ENCODE measurements around the gene SNX24.

GRCh38 chr5:122831984-122832383 lies 13.4 kb upstream of the SNX24 start:
- TF ChIP-seq, protein P1, sequence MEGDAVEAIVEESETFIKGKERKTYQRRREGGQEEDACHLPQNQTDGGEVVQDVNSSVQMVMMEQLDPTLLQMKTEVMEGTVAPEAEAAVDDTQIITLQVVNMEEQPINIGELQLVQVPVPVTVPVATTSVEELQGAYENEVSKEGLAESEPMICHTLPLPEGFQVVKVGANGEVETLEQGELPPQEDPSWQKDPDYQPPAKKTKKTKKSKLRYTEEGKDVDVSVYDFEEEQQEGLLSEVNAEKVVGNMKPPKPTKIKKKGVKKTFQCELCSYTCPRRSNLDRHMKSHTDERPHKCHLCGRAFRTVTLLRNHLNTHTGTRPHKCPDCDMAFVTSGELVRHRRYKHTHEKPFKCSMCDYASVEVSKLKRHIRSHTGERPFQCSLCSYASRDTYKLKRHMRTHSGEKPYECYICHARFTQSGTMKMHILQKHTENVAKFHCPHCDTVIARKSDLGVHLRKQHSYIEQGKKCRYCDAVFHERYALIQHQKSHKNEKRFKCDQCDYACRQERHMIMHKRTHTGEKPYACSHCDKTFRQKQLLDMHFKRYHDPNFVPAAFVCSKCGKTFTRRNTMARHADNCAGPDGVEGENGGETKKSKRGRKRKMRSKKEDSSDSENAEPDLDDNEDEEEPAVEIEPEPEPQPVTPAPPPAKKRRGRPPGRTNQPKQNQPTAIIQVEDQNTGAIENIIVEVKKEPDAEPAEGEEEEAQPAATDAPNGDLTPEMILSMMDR (IDR thresholded peaks at IDR 0.05), result no peak
- no peak for TF ChIP-seq POLR2A (IDR thresholded peaks at IDR 0.05)
- TF ChIP-seq POLR2AphosphoS5 (IDR thresholded peaks at IDR 0.05), result no peak
